HK-2 (cell line): ENCODE results near the gene MMP1.
"Not testable (repeated sequence)": the region's sequence is repeated elsewhere in the genome, so short reads cannot be mapped to it uniquely, and the experiment has no call there.

Experiments
- DNase-seq: peaks from one replicate; pipeline ENCODE4 v3.0.0-alpha.2; 2018; ENCODE audit not compliant: unreplicated experiment

MMP1 gene

DNA sequence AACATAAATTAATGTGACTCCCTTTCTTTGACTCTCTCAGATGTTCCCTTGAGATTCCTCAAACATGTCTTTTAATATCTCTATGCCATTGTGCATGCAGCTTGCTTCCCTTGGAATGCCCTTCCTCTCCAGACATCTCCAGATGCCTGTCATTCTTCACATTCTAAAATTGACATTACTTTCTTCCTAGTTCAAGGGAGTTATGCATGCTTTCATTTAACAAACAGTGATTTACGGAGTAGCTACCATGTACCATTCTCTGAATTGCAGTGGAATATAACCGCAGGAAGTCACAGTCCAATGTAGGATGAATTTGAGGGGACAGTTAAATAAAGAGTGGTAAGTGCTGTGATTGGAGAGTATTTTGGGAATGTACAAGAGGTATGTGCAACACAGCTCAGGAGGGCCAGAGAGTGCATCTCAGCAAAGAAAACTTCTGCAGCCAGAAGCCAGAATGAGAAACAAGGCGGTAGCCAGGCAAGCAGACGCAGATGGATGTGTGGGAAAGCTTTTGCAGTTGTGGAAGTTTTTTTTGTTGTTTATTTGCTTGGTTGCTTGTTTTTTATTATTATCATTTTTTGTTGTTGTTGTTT is 36.2 kb downstream of the MMP1 start:
- no peak for DNase-seq

- no peak for DNase-seq
Measured at GRCh38 chr11:102760344-102761035, 37.5 kb downstream of the MMP1 start.

DNA sequence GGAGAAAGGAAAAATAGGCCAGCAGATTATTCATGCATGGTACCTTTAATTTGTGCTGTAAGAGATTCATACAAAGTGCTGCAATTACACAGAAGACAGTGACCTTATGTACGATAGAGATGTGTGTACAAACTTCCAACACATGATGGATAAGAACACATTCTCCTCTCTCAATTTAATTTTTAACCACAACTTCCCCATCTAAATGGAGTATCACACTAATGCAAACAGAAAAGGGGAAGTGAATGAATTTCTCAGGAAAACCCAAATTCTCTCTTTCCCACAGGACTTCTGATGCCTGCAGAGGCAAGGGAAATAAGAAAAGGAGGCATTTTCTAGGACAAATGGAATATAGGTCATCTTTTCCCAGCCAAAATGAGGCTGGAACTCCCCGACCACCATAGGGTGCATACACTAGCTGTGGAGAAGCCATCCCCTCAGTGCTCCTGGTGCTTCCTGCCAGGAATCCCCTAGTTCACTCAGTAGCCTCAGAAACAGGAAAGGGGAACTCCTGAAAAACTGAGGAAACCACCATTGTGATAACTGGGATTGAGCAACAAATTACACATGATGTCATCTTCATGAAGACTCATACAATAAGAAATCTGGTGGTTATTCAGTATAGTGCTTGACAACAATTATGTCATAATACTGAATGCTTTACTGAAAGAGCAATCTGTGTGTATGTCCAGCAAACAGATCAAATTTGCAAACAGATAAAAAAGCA is 40.0 kb downstream of the MMP1 start:
- no peak for DNase-seq

DNA sequence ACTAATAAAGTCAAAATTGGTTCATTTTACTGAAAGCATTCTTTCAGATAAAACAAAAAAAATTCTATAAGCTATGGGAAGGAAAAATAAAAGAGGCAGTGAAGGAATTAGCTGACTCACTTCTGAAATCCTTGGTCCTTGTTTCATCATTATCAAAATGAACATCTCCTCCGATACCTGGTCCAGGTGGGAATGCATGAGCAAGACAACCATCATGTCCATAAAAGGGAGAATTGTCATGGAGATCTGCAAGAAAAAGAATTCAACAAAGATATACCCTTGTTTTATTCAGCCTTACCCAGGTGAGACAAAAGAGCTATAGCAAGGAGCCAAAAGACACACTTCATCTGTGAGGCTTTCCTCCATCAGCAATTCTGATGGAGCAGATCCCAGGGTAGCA is 44.7 kb downstream of the MMP1 start:
- no peak for DNase-seq

DNA sequence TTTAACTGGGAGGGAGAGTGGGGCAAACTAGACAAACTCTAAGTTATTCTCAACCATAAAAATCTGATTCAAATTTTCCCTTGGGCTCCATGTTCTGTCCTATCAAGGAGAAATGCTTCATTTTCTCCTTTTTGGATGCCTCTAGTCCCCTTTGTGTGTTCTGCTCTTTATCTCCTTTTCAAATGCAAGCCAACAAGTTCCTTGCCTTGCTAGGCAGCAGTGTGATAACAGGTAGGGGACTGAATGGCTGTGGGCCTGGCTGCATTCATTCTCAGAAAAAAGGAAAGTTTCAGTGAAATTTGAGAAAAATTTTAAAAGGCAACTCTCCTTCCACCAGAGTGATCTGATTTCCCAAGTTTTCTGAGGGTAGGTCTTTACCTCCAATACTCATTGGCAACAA is 46.3 kb downstream of the MMP1 start:
- DNase-seq = no peak

DNA sequence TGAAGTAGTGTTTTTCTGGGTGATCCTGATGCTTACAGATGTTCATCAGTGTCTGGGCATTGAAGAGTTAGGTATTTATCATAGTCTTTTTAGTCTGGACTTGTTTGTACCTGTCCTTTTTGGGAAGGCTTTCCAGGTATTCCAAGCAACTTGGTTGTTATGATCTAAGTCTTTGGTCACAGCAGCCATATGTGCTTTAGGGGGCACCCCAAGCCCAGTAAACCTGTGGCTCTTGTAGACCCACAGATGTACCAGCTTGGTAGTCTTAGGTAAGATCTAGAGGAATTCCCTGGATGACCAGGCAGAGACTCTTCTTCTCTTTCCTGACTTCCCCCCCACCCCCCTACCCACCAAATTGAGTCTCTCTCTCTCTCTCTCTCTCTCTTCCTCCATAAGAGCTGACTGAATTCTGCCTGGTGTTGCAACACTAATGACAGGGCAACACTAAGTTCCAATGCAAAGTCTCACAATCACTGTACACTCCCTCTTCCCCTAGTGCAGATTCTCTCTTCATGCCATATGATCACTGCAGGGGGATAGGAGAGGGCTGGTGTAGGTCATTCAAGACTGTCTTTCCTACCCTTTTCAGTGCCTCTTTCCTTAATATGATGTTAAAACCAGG is 48.7 kb downstream of the MMP1 start:
- no peak for DNase-seq

DNA sequence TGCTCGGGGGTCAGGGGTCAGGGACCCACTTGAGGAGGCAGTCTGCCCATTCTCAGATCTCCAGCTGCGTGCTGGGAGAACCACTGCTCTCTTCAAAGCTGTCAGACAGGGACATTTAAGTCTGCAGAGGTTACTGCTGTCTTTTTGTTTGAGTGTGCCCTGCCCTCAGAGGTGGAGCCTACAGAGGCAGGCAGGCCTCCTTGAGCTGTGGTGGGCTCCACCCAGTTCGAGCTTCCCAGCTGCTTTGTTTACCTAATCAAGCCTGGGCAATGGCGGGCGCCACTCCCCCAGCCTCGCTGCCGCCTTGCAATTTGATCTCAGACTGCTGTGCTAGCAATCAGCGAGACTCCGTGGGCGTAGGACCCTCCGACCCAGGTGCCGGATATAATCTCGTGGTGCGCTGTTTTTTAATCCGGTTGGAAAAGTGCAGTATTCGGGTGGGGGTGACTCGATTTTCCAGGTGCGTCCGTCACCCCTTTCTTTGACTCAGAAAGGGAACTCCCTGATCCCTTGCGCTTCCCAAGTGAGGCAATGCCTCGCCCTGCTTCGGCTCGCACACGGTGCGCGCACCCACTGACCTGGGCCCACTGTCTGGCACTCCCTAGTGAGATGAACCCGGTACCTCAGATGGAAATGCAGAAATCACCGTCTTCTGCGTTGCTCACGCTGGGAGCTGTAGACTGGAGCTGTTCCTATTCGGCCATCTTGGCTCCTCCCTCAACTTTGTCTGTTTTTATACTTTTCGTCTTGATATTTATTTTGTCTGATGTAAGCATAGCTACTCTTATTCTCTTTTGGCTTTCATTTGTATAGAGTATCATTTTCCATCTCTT is 51.0 kb downstream of the MMP1 start:
- not testable (repeated sequence) for DNase-seq
